GM15510 (cell line): ENCODE measurements around the gene FXYD3.

Source experiments
- POLR2A ChIP-seq: IDR thresholded peaks from 3 replicates; pipeline ENCODE4 v1.6.1; 2011; ENCODE audit warnings: borderline replicate concordance; ENCODE audit not compliant: insufficient read length; ENCODE audit errors: extremely low read depth

FXYD3 gene

DNA sequence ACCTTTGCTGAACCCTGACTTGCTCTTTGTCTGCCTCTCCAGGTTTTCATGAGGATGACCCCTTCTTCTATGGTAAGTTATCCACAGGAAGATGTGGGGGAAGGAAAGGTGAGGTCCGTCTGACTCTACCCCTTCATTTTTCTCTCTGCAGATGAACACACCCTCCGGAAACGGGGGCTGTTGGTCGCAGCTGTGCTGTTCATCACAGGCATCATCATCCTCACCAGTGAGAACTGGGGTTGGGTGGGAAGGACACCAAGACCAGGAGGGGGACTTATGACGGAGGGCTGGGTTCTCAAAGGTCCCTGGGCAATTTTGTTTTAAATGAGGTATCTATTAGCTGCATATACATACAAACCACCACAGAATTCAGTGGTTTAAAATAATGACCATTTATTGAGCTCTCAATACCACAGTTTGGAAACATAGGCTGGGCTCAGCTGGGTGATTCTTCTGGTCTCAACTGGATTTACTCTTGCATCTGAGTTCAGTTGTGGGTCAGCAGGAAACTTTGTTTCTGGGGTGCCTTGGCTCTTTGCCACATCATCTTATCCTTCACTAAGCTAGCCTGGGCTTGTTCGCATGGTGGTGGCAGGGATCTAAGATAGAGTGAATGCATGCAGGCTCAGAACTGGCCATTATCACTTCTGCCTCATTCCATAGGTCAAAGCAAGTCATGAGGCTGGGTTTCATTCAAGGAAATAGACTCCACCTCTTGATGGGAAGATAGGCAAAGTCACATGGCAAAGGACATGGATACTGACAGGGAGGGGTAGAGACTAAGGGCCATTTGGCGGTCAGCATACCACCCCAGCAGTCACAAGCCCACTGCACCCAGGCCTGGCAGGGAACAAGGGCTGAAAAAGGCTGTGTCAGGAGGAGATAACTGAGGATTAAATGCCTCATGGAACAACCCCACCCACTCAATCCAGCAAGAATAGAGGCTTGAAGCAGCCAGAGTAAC, 50.8 kb downstream of the FXYD3 start:
- no peak for TF ChIP-seq POLR2A

DNA sequence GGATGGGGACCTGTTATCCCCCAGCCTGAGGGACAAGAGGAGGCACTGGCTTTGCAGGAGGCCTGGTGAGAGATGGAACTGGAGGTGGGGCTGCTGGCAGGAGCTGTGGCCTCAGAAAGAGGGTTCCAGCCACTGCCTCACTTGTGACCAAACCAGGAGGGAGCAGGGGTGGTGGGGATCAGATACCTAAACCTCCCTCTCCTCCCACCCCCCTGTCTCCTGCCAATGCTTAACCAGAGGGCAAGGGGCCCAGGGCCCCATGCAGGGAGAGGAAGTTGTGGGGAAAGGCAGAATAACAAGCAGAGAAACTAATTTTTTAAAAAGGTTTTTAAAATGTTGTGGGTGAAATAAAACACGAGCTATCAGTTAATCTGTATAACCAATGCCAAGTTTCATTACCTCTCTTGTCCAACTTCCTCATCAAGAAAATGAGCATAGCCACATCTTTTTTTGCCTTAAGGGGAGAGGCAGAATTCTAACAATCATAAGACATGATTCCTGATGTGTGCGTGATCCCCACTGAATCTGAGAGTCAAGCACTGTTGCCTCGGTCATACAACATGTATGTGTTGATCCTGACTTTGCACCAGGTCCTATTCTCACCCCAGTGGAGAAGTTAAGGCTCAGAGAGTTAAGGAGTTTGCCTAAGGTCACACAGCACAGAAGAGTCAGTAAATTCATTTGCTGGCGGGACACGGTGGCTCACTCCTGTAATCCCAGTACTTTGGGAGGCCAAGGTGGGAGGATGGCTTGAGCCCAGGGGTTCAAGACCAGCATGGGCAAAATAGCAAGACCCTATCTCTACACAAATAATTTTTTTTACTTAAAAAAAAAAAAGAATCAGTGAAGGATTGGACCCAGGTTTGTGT, 51.9 kb downstream of the FXYD3 start:
- no peak for TF ChIP-seq POLR2A

DNA sequence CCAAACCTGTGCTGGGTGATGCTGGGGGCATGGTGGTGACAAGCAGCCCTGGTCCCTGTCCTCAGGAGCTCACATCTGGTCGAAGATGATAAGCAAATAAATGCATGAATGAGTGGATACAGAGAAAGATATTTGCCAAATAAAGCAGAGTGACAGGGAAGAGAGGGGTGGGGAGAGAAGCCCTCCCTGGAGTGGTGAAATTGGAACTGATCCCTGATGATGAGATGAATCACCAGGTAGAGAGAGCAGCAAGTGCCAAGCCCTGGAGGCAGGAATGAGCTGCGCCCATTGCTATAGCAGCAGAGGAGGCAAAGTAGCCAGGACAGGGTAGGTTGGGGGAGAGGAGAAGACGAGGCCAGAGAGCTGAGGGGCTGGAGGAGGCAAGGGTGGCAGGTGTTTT, 52.6 kb downstream of the FXYD3 start:
- no peak for TF ChIP-seq POLR2A

DNA sequence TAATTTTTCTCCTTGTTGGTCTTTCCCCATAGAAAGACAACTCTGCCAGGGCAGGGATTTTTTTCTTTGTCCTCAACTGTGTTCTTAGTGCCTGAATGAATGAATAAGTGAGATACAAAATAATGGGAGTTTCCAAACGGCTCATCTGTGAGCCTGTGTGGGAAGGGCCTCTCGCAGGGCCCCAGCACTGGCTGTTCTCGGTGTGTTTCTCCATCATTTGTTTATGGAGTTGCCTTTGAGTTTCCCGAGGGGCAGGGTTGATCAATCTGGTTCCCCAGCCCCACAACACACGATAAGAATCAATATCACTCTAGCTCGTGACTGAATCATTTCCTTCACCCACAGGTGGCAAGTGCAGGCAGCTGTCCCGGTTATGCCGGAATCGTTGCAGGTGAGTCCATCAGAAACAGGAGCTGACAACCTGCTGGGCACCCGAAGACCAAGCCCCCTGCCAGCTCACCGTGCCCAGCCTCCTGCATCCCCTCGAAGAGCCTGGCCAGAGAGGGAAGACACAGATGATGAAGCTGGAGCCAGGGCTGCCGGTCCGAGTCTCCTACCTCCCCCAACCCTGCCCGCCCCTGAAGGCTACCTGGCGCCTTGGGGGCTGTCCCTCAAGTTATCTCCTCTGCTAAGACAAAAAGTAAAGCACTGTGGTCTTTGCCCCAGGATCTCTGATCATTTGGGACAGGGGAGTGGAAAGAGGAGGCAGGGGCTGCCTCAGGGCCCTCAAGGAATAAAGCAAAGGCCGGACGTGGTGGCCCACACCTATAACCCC, 53.8 kb downstream of the FXYD3 start:
- TF ChIP-seq POLR2A = no peak

DNA sequence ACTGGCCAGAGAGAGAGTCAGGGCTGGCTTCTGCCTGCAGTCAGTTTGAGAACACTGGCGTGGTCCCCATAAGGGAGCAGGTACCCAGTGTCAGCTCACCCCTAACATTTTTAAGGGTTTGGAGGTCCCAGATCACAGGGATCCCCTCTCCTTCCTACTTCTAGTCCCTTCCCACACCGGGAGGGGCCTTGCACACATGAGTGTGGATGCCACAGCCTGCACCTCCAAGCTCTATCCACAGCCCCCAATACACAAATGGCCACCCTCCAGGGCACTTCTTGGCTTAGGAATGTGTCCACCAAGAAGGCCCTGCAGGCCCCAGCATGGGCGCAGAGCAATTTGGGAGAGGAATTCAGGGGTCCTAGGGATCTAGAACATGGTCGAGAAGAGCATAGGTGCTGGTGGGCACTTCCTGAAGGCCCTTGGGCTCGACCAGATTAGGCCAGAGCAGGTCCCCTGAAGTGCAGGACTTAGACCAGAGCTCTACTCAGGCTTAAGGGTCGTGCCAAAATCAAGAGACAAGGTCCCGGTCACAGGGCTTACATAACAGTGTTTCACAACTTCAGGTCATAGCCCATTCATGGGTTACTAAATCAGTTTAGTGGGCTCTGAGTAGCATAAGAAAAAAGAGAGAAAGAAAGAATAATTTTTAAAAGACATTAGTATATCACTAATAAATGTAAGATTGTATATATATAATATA, 54.9 kb downstream of the FXYD3 start:
- no peak for TF ChIP-seq POLR2A

DNA sequence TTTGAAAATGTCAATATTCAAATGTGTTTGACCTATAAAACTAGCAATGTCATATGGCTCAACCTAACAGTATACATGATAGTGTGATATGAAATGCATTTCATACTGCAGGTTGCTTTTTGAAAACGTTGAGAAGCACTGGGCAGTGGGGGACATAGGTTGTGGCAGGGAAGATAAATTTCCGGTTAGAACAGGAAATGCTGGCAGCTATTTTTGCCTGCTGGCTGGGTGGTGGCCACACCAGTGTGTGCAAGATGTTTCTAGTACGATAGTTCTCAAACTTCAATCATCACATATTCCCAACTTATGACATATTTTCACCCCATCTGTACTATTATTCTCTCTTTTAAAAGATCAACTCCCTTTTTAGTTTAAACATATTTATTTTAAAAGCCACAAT, 56.1 kb downstream of the FXYD3 start:
- TF ChIP-seq POLR2A = no peak
